H1 (cell line): ENCODE data around the gene LENG1. TPM values are rescaled to one million over a fixed set of nuclear protein-coding genes. Genes with fewer than 3 reads are reported as not detected.

Experiments
- RAD21 ChIP-seq, 2 experiments: IDR thresholded peaks in 1 of 2; conservative IDR thresholded peaks in 1 of 2; 2 replicates each; pipeline ENCODE4 v1.6.1; 2011; ENCODE audit warnings: low read depth in 2 of 2, low read length in 2 of 2, improper control_type of control experiment in 1 of 2, inconsistent platforms in 1 of 2, mild to moderate bottlenecking in 1 of 2, moderate library complexity in 1 of 2
- polyA plus RNA-seq, 7 experiments: library from polyadenylated mRNA; depleted of rRNA in 3 of 7; stranded (reverse) in 5 of 7; unstranded in 2 of 7; fragments of >200 nt in 5 of 7; fragments of 200-250 nt in 2 of 7; gene quantifications; 1 replicate in 5 of 7; 2 replicates in 1 of 7; 4 replicates in 1 of 7; pipeline versions ENCODE4 v1.2.1 to v1.2.3, GENCODE V29; 2011 to 2013; ENCODE audit warnings: missing spikeins in 2 of 7, mixed read lengths in 2 of 7
- total RNA-seq: library from RNA; stranded (reverse); fragmentation: NEBNext Ultra II Directional; extraction: Animal tissue kit (Norgen Biotek cat#: 25700); gene quantifications from 2 replicates; pipeline ENCODE4 v1.2.1, GENCODE V29; 2021

Gene LENG1
- total and polyA plus RNA-seq, 2 of the 8 experiments (the other 6 are each of a cell fraction or from before 2014, with no cell fraction given) = 1.2 to 4.4 TPM

GRCh38 chr19:54169149-54169740, 9.7 kb upstream of the LENG1 start (continued):
- no peak for TF ChIP-seq RAD21 (IDR thresholded peaks at IDR 0.05 in 1 of 2, conservative IDR thresholded peaks at IDR 0.05 in 1 of 2; ENCODE audit: low read depth in 2 of 2, low read length in 2 of 2)
